GM12878 (cell line): Measurements from ENCODE around the gene RGS6. TPM values are rescaled to one million over a fixed set of nuclear protein-coding genes. Genes with fewer than 3 reads are reported as not detected.

Experiments used
- ATF3 ChIP-seq: IDR thresholded peaks from 2 replicates; pipeline ENCODE4 v1.6.1; 2011; ENCODE audit warnings: low read depth, mild to moderate bottlenecking, low read length, moderate library complexity, borderline replicate concordance; ENCODE audit errors: extremely low read depth
- BCL11A ChIP-seq: IDR thresholded peaks from 2 replicates; pipeline ENCODE4 v1.6.1; 2011; ENCODE audit warnings: low read depth, low read length
- CBX3 ChIP-seq: fragments of 200-600 bp; sonication (generic); IDR thresholded peaks from 2 replicates; pipeline ENCODE4 v1.6.1; 2016; ENCODE audit warnings: low read depth, borderline replicate concordance
- EGR1 ChIP-seq, 2 experiments: IDR thresholded peaks; 1 replicate in 1 of 2; 2 replicates in 1 of 2; pipeline ENCODE4 v1.6.1; 2011 to 2012; ENCODE audit warnings: low read depth in 2 of 2, low read length in 2 of 2, borderline replicate concordance in 1 of 2, mild to moderate bottlenecking in 1 of 2, moderate library complexity in 1 of 2
- ETV6 ChIP-seq, 2 experiments: fragments of 450-650 bp in 1 of 2; IDR thresholded peaks in 1 of 2; conservative IDR thresholded peaks in 1 of 2; 2 replicates each; pipeline ENCODE4 v1.6.1; 2014; ENCODE audit warnings: antibody characterized with exemption in 1 of 2, borderline replicate concordance in 1 of 2, low read depth in 1 of 2, mild to moderate bottlenecking in 1 of 2, moderate library complexity in 1 of 2
- FOXK2 ChIP-seq: fragments of 450-650 bp; IDR thresholded peaks from 2 replicates; pipeline ENCODE4 v1.6.1; 2017; ENCODE audit warnings: mild to moderate bottlenecking, moderate library complexity
- GABPA ChIP-seq: IDR thresholded peaks from 2 replicates; pipeline ENCODE4 v1.6.1; 2014; ENCODE audit warnings: antibody characterized with exemption, low read depth, mild to moderate bottlenecking, inconsistent platforms
- IKZF2 ChIP-seq, 2 experiments: fragments of 450-650 bp; IDR thresholded peaks; 2 replicates each; pipeline ENCODE4 v1.6.1; 2017; ENCODE audit warnings: mild to moderate bottlenecking in 2 of 2, moderate library complexity in 2 of 2
- KAT2A ChIP-seq: conservative IDR thresholded peaks from 2 replicates; pipeline ENCODE4 v1.6.1; 2011; ENCODE audit warnings: low read depth, low read length; ENCODE audit not compliant: control insufficient read depth
- MLLT1 ChIP-seq: fragments of 450-650 bp; IDR thresholded peaks from 2 replicates; pipeline ENCODE4 v1.6.1; 2016; ENCODE audit warnings: mild to moderate bottlenecking
- MTA2 ChIP-seq: fragments of 450-650 bp; IDR thresholded peaks from 2 replicates; pipeline ENCODE4 v1.6.1; 2016; ENCODE audit warnings: low read depth, mild to moderate bottlenecking, moderate library complexity
- MYB ChIP-seq: fragments of 150-350 bp; IDR thresholded peaks from 2 replicates; pipeline ENCODE4 v1.6.1; 2014; ENCODE audit warnings: mild to moderate bottlenecking, low read depth, low read length, borderline replicate concordance
- NRF1 ChIP-seq: conservative IDR thresholded peaks from 2 replicates; pipeline ENCODE4 v1.6.1; 2011; ENCODE audit warnings: mild to moderate bottlenecking, low read depth, low read length, improper control_type of control experiment
- PBX3 ChIP-seq: IDR thresholded peaks from 2 replicates; pipeline ENCODE4 v1.6.1; 2011; ENCODE audit warnings: mild to moderate bottlenecking, low read depth, low read length, moderate library complexity; ENCODE audit not compliant: insufficient replicate concordance
- PKNOX1 ChIP-seq: fragments of 450-650 bp; IDR thresholded peaks from 2 replicates; pipeline ENCODE4 v1.6.1; 2016; ENCODE audit warnings: mild to moderate bottlenecking
- POLR2A ChIP-seq: IDR thresholded peaks from 2 replicates; pipeline ENCODE4 v1.6.1; 2011; ENCODE audit warnings: low read depth, mild to moderate bottlenecking, low read length
- POLR2AphosphoS5 ChIP-seq: IDR thresholded peaks from 2 replicates; pipeline ENCODE4 v1.6.1; 2011; ENCODE audit warnings: mild to moderate bottlenecking, low read length, inconsistent platforms
- RAD21 ChIP-seq: IDR thresholded peaks from 2 replicates; pipeline ENCODE4 v1.6.1; 2011; ENCODE audit warnings: mild to moderate bottlenecking, low read depth, low read length, moderate library complexity; ENCODE audit not compliant: insufficient read depth
- RELB ChIP-seq: fragments of 450-650 bp; IDR thresholded peaks from 2 replicates; pipeline ENCODE4 v1.6.1; 2017; ENCODE audit warnings: low read depth, mild to moderate bottlenecking, moderate library complexity
- SIN3A ChIP-seq: IDR thresholded peaks from 2 replicates; pipeline ENCODE4 v1.6.1; 2012; ENCODE audit warnings: low read depth, low read length, improper control_type of control experiment
- SMAD5 ChIP-seq: IDR thresholded peaks from 2 replicates; pipeline ENCODE4 v1.6.1; 2016; ENCODE audit warnings: antibody characterized with exemption, low read depth
- SREBF1 ChIP-seq: IDR thresholded peaks from 2 replicates; pipeline ENCODE4 v1.6.1; 2012; ENCODE audit warnings: mild to moderate bottlenecking, low read length
- SREBF2 ChIP-seq: IDR thresholded peaks from 2 replicates; pipeline ENCODE4 v1.6.1; 2012; ENCODE audit warnings: mild to moderate bottlenecking, low read length
- TBL1XR1 ChIP-seq: IDR thresholded peaks from 2 replicates; pipeline ENCODE4 v1.6.1; 2012; ENCODE audit warnings: low read depth, low read length, improper control_type of control experiment
- TCF3 ChIP-seq: IDR thresholded peaks from 2 replicates; pipeline ENCODE4 v1.6.1; 2012; ENCODE audit warnings: low read depth, mild to moderate bottlenecking, low read length, borderline replicate concordance; ENCODE audit not compliant: insufficient read depth
- ZBED1 ChIP-seq: IDR thresholded peaks from 2 replicates; pipeline ENCODE4 v1.6.1; 2016; ENCODE audit warnings: borderline replicate concordance
- ZZZ3 ChIP-seq: IDR thresholded peaks from 2 replicates; pipeline ENCODE4 v1.6.1; 2011; ENCODE audit warnings: low read depth; ENCODE audit not compliant: control insufficient read depth, insufficient read length
- polyA plus RNA-seq, 11 experiments: library from polyadenylated mRNA; depleted of rRNA in 4 of 11; unstranded in 6 of 11; stranded (reverse) in 5 of 11; fragments of >200 nt; fragmentation: Nextera tagmentation in 4 of 11; fragmentation: Illumina TruSeq in 1 of 11; extraction: Ambion mirVana in 4 of 11; extraction: Trizol in 1 of 11; gene quantifications; 1 replicate in 1 of 11; 2 replicates in 10 of 11; pipeline versions ENCODE4 v1.2.1 to v1.2.3, GENCODE V29; 2011 to 2016; ENCODE audit warnings: inconsistent platforms in 2 of 11, missing spikeins in 2 of 11, low read depth in 1 of 11
- total RNA-seq, 4 experiments: library from RNA; depleted of rRNA in 3 of 4; stranded (reverse); fragments of >200 nt in 3 of 4; fragmentation: Illumina TruSeq in 1 of 4; extraction: Trizol in 1 of 4; gene quantifications; 2 replicates each; pipeline versions ENCODE4 v1.2.1 to v1.2.3, GENCODE V29; 2013 to 2021

Gene RGS6
- total and polyA plus RNA-seq, 10 of the 15 experiments (the other 5 are each of a cell fraction or from before 2014, with no cell fraction given) = 3.9 to 18.1 (median 12.4) TPM

- 0 out of 2 replicates have a peak, but pooled peaks have one; percentile 34 for TF ChIP-seq MTA2
- TF ChIP-seq IKZF2 (IDR thresholded peaks at IDR 0.05) = peak; percentile 24 to 46; a peak in 2 of 4 replicates
- TF ChIP-seq TBL1XR1 = no peak
- TF ChIP-seq ZZZ3 = no peak
- no peak for TF ChIP-seq PKNOX1
- TF ChIP-seq NRF1 = no peak
- peak; percentile 20 for TF ChIP-seq POLR2AphosphoS5
- no peak for TF ChIP-seq ZBED1
- TF ChIP-seq MLLT1 = peak; percentile 57; the same call in 1 of the 2 replicates
- no peak for TF ChIP-seq ATF3
- TF ChIP-seq RELB = 0 out of 2 replicates have a peak, but pooled peaks have one; percentile 23
- no peak for TF ChIP-seq SIN3A
- no peak for TF ChIP-seq GABPA
- TF ChIP-seq POLR2A = no peak
- TF ChIP-seq BCL11A = 0 out of 2 replicates have a peak, but pooled peaks have one; percentile 16
- no peak for TF ChIP-seq TCF3
- TF ChIP-seq SMAD5 = peak; percentile 71
- no peak for TF ChIP-seq PBX3
- no peak for TF ChIP-seq CBX3
- peak; percentile 32; the same call in 1 of the 2 replicates for TF ChIP-seq RAD21
- TF ChIP-seq MYB = no peak
- no peak for TF ChIP-seq SREBF1
- TF ChIP-seq FOXK2 = no peak
- TF ChIP-seq EGR1 (IDR thresholded peaks at IDR 0.05; ENCODE audit: borderline replicate concordance in 1 of 2, low read depth in 2 of 2, low read length in 2 of 2) = no peak
- TF ChIP-seq SREBF2 = no peak
- no peak for TF ChIP-seq ETV6 (conservative IDR thresholded peaks at IDR 0.05 in 1 of 2, IDR thresholded peaks at IDR 0.05 in 1 of 2; ENCODE audit: borderline replicate concordance in 1 of 2, low read depth in 1 of 2)
- TF ChIP-seq KAT2A = no peak
These were observed 865 bp downstream of the RGS6 start (continued) for GRCh38 chr14:71933001-71933587.
